ENCODE data around the gene AQP12A. TPM values are rescaled to one million over a fixed set of nuclear protein-coding genes. Genes with fewer than 3 reads are reported as not detected.

Gene AQP12A
- total and polyA plus RNA-seq, 11 donors, result not detected

DNA sequence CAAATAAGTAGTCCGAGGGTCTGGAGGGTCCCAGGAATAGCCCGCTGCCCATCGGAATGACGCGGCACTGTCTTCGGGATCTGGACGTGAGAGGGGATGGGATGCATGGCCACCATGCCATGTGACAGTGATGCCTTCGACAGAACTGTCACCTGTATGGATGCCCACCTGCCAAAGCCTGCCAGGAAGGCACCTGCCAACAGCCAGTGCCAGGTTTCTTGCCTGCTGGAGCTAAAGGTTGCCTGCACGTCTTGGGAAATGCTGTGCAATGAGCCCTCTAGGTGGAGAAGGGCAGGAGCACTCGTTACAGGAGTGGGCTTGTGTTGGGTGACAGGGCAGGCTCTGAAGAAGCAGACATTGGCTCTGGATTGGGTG, 45.9 kb upstream of the AQP12A start:
- Histone ChIP-seq H3K4me3 (no peak overlapping the region), H3K36me3 (no peaks in the 10 kb centered on the region), H3K27me3 (peaks cover 0 to 63% (median 12%) of the 10 kb centered on the region in 9 donors), H3K4me1 (no peaks in the 10 kb centered on the region), H3K27ac (no peak overlapping the region), H3K9me3 (no peaks in the 10 kb centered on the region)
- whole genome bisulfite sequencing, 4 donors, result 82 to 93% (median 89%) methylated on average over 9 to 10 of the region's 10 CpGs
- ATAC-seq (no peak), DNase-seq (peak in 1 of 5 donors; percentile 30)
- no peak for TF ChIP-seq POLR2A (IDR thresholded peaks at IDR 0.05)
- TF ChIP-seq CTCF (IDR thresholded peaks at IDR 0.05), result no peak
- intact Hi-C loops (cut with DNase I), result no loop called here

- intact Hi-C loops (cut with DNase I), result no loop called here
- H3K4me1 ChIP-seq, result no peaks in the 10 kb centered on the region
- no peak overlapping the region for H3K4me3 ChIP-seq
- DNase-seq (peak in 1 of 5 donors; percentile 46), ATAC-seq (no peak)
- H3K36me3 ChIP-seq, result no peaks in the 10 kb centered on the region
- peaks cover 0 to 68% (median 12%) of the 10 kb centered on the region in 9 donors for H3K27me3 ChIP-seq
- no peak overlapping the region for H3K27ac ChIP-seq
- no peaks in the 10 kb centered on the region for H3K9me3 ChIP-seq
- WGBS, 4 donors, result 77 to 84% (median 80%) methylated on average over 25 to 36 of the region's 36 CpGs
- TF ChIP-seq POLR2A (IDR thresholded peaks at IDR 0.05), result no peak
- TF ChIP-seq CTCF (IDR thresholded peaks at IDR 0.05), result no peak
Measured at GRCh38 chr2:240646176-240646899, 45.3 kb upstream of the AQP12A start.

GRCh38 chr2:240646900-240647502, 44.7 kb upstream of the AQP12A start:
- no peaks in the 10 kb centered on the region for H3K36me3 ChIP-seq
- no peak for ATAC-seq
- intact Hi-C loops (cut with DNase I), result no loop called here
- peaks cover 0 to 68% (median 12%) of the 10 kb centered on the region in 9 donors for H3K27me3 ChIP-seq
- DNase-seq, result peak in 1 of 5 donors; percentile 44
- H3K4me3 ChIP-seq, result no peak overlapping the region
- WGBS, 4 donors, result 69 to 77% (median 73%) methylated on average over 10 to 30 of the region's 30 CpGs
- no peaks in the 10 kb centered on the region for H3K9me3 ChIP-seq
- H3K27ac ChIP-seq, result no peak overlapping the region
- no peak for TF ChIP-seq CTCF (IDR thresholded peaks at IDR 0.05)
- TF ChIP-seq POLR2A (IDR thresholded peaks at IDR 0.05), result no peak
- no peaks in the 10 kb centered on the region for H3K4me1 ChIP-seq

GRCh38 chr2:240647503-240648154, 44.0 kb upstream of the AQP12A start:
- Histone ChIP-seq H3K9me3 (no peaks in the 10 kb centered on the region), H3K27ac (no peak overlapping the region), H3K4me1 (no peaks in the 10 kb centered on the region), H3K4me3 (no peak overlapping the region), H3K36me3 (no peaks in the 10 kb centered on the region), H3K27me3 (peaks cover 0 to 64% (median 12%) of the 10 kb centered on the region in 9 donors)
- 53 to 73% (median 68%) methylated on average over 21 to 22 of the region's 22 CpGs for WGBS, 4 donors
- TF ChIP-seq POLR2A (IDR thresholded peaks at IDR 0.05) (no peak), CTCF (IDR thresholded peaks at IDR 0.05) (no peak)
- intact Hi-C loops (cut with DNase I), result no loop called here
- DNase-seq, result peak in 1 of 5 donors; percentile 42
- ATAC-seq, result no peak

Data from heart left ventricle (tissue), 16 donors.